ENCODE data around the gene TMEM95.

The TMEM95 gene

DNA sequence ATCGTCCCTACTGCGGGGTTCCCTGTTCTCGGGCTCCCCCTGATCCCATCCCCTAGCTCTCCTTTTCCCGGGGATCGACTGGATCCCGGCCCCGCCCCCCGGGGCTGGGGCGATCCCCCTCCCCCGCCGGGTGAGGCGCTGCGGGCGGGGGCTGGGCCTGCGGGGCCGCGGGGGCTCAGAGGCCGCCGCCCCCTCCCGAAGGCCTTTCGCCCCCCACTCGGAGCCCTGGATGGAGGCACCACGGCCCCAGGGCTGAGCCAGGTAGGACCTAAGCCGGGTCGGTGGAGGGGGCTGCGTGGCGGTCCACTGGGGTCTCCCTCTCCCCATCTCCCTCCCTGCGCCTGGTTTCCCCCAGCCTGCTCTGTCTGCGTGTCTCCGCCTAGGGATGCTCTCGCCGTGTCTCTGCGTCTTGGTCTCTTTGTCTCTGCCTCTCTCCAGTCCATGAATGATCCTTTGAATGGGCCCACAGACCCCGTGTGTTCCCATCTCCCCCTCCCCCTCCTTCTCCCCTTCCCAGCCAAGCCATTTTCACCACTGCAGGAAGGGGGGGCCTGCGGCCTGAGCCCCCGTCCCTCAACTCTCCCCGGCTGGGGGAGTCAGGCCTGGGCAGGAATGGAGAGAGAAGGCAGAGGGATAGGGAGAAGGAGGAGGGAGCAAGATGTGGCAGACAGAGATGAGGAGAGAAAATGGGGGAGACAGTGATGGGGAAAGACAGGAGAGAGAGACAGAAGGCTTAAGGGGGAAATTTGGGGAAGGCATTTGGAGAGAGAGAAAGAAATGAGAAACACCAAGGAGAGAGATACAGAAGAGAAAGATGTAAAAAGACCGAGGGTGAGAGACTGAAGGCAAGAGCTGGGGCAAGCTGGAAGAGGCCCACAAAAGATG, 50.6 kb downstream of the TMEM95 start:
- DNase-seq, result peak; percentile 15

DNA sequence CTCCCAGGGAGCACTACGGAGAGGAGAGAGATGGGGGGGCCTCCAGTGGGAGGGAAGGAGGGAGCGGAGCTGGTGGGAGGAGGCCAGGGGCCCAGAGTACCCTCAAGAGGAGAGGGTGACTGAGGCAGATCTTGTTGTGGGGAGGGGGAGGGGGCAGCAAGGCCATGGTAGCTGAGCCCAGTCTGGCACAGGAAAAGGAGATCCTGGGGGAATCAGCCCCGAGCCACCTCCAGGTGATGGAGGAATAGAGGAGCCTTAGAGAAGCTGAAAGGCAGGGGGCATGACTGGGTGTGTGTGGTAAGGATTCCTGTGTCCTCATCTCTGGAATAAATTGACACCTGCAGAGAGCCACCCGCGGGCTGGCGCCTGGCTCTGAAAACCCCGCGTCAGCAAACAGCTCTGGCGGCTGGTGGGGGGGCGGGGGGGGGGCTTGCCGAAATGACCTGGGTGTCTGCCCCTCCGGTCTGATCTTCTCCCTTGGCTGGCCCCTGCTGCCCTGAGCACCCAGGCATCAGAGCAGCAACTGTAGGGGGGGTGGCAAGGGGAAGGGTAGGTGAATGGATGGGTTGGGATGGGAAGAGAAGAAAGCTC, 51.4 kb downstream of the TMEM95 start:
- no peak for DNase-seq

All from fibroblast of skin of abdomen (primary cell).